WTC11 (cell line): Measurements from ENCODE around the gene TMEM150A. TPM values are rescaled to one million over a fixed set of nuclear protein-coding genes. Genes with fewer than 3 reads are reported as not detected.

Experiments
- ATAC-seq: fragments of 200-7000 bp; cut with Tn5 transposase; 2 replicates; pipeline ENCODE4 v1.10.0; 2021; ENCODE audit warnings: mild to moderate bottlenecking, moderate library complexity
- CTCF ChIA-PET: fragments of 300-600 bp; sonication (Branson Sonifier 250); formaldehyde crosslinking; loops from one replicate; lab custom pipeline; 2021; ENCODE audit warnings: antibody characterized with exemption; lab: Charles Lee
- POLR2A ChIA-PET: fragments of 350-600 bp; sonication (Branson Sonifier 250); formaldehyde crosslinking; loops from one replicate; lab custom pipeline; 2021; ENCODE audit warnings: antibody characterized with exemption; lab: Charles Lee
- DNase-seq: peaks from one replicate; pipeline ENCODE4 v3.0.0; 2021; ENCODE audit warnings: low spot score
- H3K27ac Mint-ChIP-seq: 2 replicates; pipeline ENCODE4 v1.8.0; 2021; ENCODE audit warnings: mixed read lengths
- H3K27me3 Mint-ChIP-seq: 2 replicates; pipeline ENCODE4 v1.8.0; 2021; ENCODE audit warnings: low read depth, mild to moderate bottlenecking, moderate library complexity, mixed read lengths
- H3K36me3 Mint-ChIP-seq: 2 replicates; pipeline ENCODE4 v1.8.0; 2021; ENCODE audit warnings: mixed read lengths
- H3K4me1 Mint-ChIP-seq: 2 replicates; pipeline ENCODE4 v1.8.0; 2022; ENCODE audit warnings: mixed read lengths
- H3K4me3 Mint-ChIP-seq: 2 replicates; pipeline ENCODE4 v1.8.0; 2021; ENCODE audit warnings: mild to moderate bottlenecking, moderate library complexity, mixed read lengths
- H3K9me3 Mint-ChIP-seq: 2 replicates; pipeline ENCODE4 v1.8.0; 2021; ENCODE audit warnings: mixed read lengths
- ATF2 ChIP-seq: sonication (generic); formaldehyde crosslinking; IDR thresholded peaks from 2 replicates; pipeline ENCODE4 v1.8.1; 2022; ENCODE audit warnings: low read depth, missing genetic modification reagents, borderline replicate concordance
- CBFB ChIP-seq: sonication (generic); formaldehyde crosslinking; IDR thresholded peaks from 2 replicates; pipeline ENCODE4 v1.8.1; 2022; ENCODE audit warnings: mild to moderate bottlenecking, low read depth, missing genetic modification reagents
- E2F1 ChIP-seq: sonication (generic); formaldehyde crosslinking; IDR thresholded peaks from 2 replicates; pipeline ENCODE4 v1.8.0; 2022; ENCODE audit warnings: mild to moderate bottlenecking, missing genetic modification reagents
- E2F4 ChIP-seq: sonication (generic); formaldehyde crosslinking; IDR thresholded peaks from 2 replicates; pipeline ENCODE4 v1.8.1; 2022; ENCODE audit warnings: low read depth, mild to moderate bottlenecking, moderate library complexity, missing genetic modification reagents, borderline replicate concordance
- ELF4 ChIP-seq: sonication (generic); formaldehyde crosslinking; IDR thresholded peaks from 2 replicates; pipeline ENCODE4 v1.8.1; 2022; ENCODE audit warnings: low read depth, mild to moderate bottlenecking, moderate library complexity, missing genetic modification reagents
- FOXP1 ChIP-seq: sonication (generic); formaldehyde crosslinking; IDR thresholded peaks from 2 replicates; pipeline ENCODE4 v1.8.0; 2022; ENCODE audit warnings: missing genetic modification reagents, mild to moderate bottlenecking, moderate library complexity, borderline replicate concordance
- GABPB1 ChIP-seq: sonication (generic); formaldehyde crosslinking; IDR thresholded peaks from 2 replicates; pipeline ENCODE4 v1.8.1; 2023; ENCODE audit warnings: mild to moderate bottlenecking, missing genetic modification reagents
- GRHL2 ChIP-seq: fragments of 250-450 bp; sonication (Bioruptor Pico); IDR thresholded peaks from 2 replicates; pipeline ENCODE4 v1.8.0; 2022; ENCODE audit warnings: mild to moderate bottlenecking, moderate library complexity; ENCODE audit not compliant: insufficient replicate concordance, severe bottlenecking
- KAT7 ChIP-seq: sonication (generic); formaldehyde crosslinking; IDR thresholded peaks from 2 replicates; pipeline ENCODE4 v1.8.1; 2023; ENCODE audit warnings: missing genetic modification reagents, mild to moderate bottlenecking, borderline replicate concordance
- MLX ChIP-seq: sonication (generic); formaldehyde crosslinking; IDR thresholded peaks from 2 replicates; pipeline ENCODE4 v1.8.1; 2023; ENCODE audit warnings: mild to moderate bottlenecking, missing genetic modification reagents, moderate library complexity
- PRDM15 ChIP-seq: sonication (generic); formaldehyde crosslinking; IDR thresholded peaks from 2 replicates; pipeline ENCODE4 v1.8.0; 2022; ENCODE audit warnings: missing genetic modification reagents
- PRRX2 ChIP-seq: fragments of 250-450 bp; sonication (Bioruptor Pico); IDR thresholded peaks from 2 replicates; pipeline ENCODE4 v1.8.0; 2021; ENCODE audit warnings: mild to moderate bottlenecking
- RORB ChIP-seq: fragments of 250-450 bp; sonication (Bioruptor Pico); IDR thresholded peaks from 2 replicates; pipeline ENCODE4 v1.9.0; 2021; ENCODE audit warnings: mild to moderate bottlenecking
- SMAD3 ChIP-seq: sonication (generic); formaldehyde crosslinking; IDR thresholded peaks from 2 replicates; pipeline ENCODE4 v1.8.0; 2022; ENCODE audit warnings: missing genetic modification reagents, mild to moderate bottlenecking, borderline replicate concordance
- STAT6 ChIP-seq: sonication (generic); formaldehyde crosslinking; conservative IDR thresholded peaks from 2 replicates; pipeline ENCODE4 v1.8.1; 2023; ENCODE audit warnings: mild to moderate bottlenecking, low read depth, missing genetic modification reagents, moderate library complexity
- USF2 ChIP-seq: sonication (generic); formaldehyde crosslinking; IDR thresholded peaks from 2 replicates; pipeline ENCODE4 v1.8.1; 2023; ENCODE audit warnings: mild to moderate bottlenecking, missing genetic modification reagents, moderate library complexity
- ZNF138 ChIP-seq: sonication (generic); formaldehyde crosslinking; conservative IDR thresholded peaks from 2 replicates; pipeline ENCODE4 v1.8.1; 2022; ENCODE audit warnings: mild to moderate bottlenecking, moderate library complexity, missing genetic modification reagents
- ZNF416 ChIP-seq: fragments of 250-450 bp; sonication (Bioruptor Pico); IDR thresholded peaks from 2 replicates; pipeline ENCODE4 v1.9.0; 2021; ENCODE audit warnings: mild to moderate bottlenecking, inconsistent platforms
- ZNF423 ChIP-seq: fragments of 250-450 bp; sonication (Bioruptor Pico); IDR thresholded peaks from 2 replicates; pipeline ENCODE4 v2.1.2; 2022; ENCODE audit warnings: mild to moderate bottlenecking, moderate library complexity
- total RNA-seq: library from RNA; stranded (reverse); gene quantifications from 3 replicates; pipeline ENCODE4 v1.2.3, GENCODE V29; 2021

Gene TMEM150A
- total RNA-seq, 1 experiment from 2014 or later, result 20.9 TPM

- ATAC-seq (no peak), DNase-seq (no peak)
- Mint-ChIP-seq H3K27ac (no peak overlapping the region), H3K36me3 (peaks cover 48% of the 10 kb centered on the region), H3K4me1 (peaks cover 7% of the 10 kb centered on the region), H3K4me3 (no peak overlapping the region), H3K27me3 (no peaks in the 10 kb centered on the region), H3K9me3 (no peaks in the 10 kb centered on the region)
- CTCF ChIA-PET, result interaction anchor here (0.9 to 4.5 kb wide), 4 partner anchors 11 to 160 kb away, joined by 3 to 106 read pairs (median 14); partner anchors contain the start of genes GGCX and SH2D6
- POLR2A ChIA-PET, result interaction anchor here (1.0 to 1.3 kb wide), 2 partner anchors 10 to 11 kb away, joined by 5 read pairs; partner anchors contain the start of gene MAT2A
- TF ChIP-seq GABPB1 (CRISPR knock-in tag) (no peak), MLX (no peak), FOXP1 (CRISPR knock-in tag) (no peak), E2F1 (CRISPR knock-in tag) (no peak), ELF4 (CRISPR knock-in tag) (no peak), ZNF423 (CRISPR knock-in tag) (no peak), PRDM15 (no peak), ZNF138 (CRISPR knock-in tag) (no peak), SMAD3 (CRISPR knock-in tag) (no peak), ATF2 (no peak), RORB (no peak), E2F4 (no peak), STAT6 (CRISPR knock-in tag) (no peak), ZNF416 (CRISPR knock-in tag) (no peak), PRRX2 (CRISPR knock-in tag) (no peak), GRHL2 (CRISPR knock-in tag) (no peak), USF2 (CRISPR knock-in tag) (no peak), KAT7 (no peak), CBFB (CRISPR knock-in tag) (no peak)
Measured at GRCh38 chr2:85549826-85550225, 52.7 kb downstream of the TMEM150A start.
